Adipose tissue (tissue), 3 donors: ENCODE results near the gene PRKCQ. TPM values are rescaled to one million over a fixed set of nuclear protein-coding genes. Genes with fewer than 3 reads are reported as not detected.
"Not testable (repeated sequence)": the region's sequence is repeated elsewhere in the genome, so short reads cannot be mapped to it uniquely, and the experiment has no call there.

ENCODE experiments used
- H3K27ac ChIP-seq: one replicate; pipeline ENCODE4 v1.5.1; 2013; ENCODE audit warnings: low read depth, low read length
- WGBS, 3 donors: extraction: QIAGEN DNeasy Blood & Tissue Kit; methylation state at CpG; one replicate each; pipeline ENCODE4 v1.1.7; 2013; 5-methylcytosine and 5-hydroxymethylcytosine counted together
- polyA plus RNA-seq, 3 donors: library from polyadenylated mRNA; stranded (reverse); fragments of 200-250 nt; gene quantifications; one replicate each; pipeline ENCODE4 v1.2.3, GENCODE V29; 2013
- donor health status: healthy with polysubstance abuse.
- donor health status: Bipolar disorder and iron deficiency.
- donor health status: healthy.

The PRKCQ gene
- polyA plus RNA-seq, 3 donors, result 0.11 to 2.3 (median 0.36) TPM

DNA sequence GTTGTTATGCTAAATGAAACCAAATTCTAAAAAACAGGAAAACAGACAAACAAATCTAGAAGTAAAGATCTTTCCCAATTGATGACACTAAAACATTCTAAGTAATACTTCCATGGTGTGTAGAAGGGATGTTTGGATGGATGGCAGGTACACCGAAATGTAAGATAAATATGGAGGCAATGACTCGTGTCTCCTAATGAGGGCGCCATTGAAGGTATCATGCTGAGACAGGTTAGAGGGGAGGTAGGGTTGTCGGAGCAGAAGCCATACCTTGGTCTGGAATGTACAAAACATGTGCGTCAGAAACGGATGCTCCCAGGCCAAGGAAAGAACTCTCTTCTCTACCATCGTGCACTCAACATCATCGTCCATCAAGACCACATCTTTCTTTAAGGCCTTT is 101.4 kb downstream of the PRKCQ start:
- 94 to 96% (median 96%) methylated on average over 8 of the region's 8 CpGs for WGBS, 3 donors
- no peak overlapping the region for H3K27ac ChIP-seq

DNA sequence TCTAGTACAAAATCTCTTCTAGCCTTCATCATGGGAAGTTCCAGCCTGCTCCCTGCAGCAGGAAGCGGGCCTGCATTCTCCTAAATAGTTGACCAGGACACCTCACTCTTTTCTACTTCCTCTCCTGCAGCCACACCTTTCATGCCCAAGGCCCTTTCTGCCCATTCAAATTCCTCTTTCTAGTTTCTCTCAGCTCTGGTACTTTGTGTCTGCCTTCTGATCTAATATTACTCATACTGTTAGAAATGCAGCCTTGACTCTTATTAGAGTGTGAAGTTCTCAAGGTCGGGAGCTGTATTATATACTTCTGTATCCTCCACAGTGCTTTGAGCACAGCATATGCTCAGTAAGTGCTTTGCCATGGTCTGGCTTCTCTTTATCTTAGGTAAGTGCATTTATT is 103.1 kb downstream of the PRKCQ start:
- no peak overlapping the region for H3K27ac ChIP-seq
- 80 to 89% (median 86%) methylated on average over 2 of the region's 2 CpGs for WGBS, 3 donors

DNA sequence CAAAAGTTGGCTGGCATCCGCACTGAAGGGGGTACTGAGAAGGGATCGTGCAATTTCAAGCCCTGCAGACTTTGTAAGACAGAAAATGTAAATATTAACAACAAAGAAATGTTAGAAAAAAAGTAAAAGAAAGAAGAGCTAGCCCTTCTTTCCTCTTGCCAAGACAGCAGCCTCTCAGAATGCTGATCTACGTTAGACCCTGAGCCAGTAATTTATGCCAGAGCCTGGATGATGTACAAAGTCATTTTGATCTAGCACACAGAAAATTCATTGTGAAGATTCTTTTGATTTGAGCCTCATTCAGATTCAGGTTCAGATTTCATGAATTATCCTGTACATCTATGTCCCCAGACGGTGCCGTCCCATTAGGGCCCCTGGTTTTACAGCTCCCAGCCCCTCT is 105.2 kb downstream of the PRKCQ start:
- H3K27ac ChIP-seq, result no peak overlapping the region
- 86 to 89% (median 89%) methylated on average over 5 of the region's 5 CpGs for WGBS, 3 donors

DNA sequence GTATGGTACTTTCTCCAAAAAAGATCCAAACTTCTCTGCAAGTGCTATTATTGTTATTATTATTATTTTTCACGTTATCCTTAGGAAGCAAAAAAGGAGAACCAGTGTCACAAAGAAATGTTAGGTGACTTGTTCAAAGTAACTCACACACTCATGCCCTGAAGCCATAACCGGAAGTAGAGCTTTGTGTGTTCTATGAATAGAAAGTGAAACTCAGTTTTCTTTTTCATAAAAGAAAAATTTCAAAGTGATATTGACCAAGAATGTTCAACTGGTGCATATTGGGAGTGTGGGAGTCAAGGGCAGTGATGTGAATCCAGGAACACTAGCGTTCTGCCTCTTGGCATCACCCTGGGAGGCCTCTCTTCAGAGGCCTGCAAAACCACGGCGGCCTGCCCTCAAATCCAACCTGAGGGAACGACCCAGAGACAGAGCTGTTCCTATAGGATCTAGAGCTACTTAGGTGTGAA is 106.1 kb downstream of the PRKCQ start:
- H3K27ac ChIP-seq, result no peak overlapping the region
- 43 to 77% (median 52%) methylated on average over 6 of the region's 6 CpGs for WGBS, 3 donors

DNA sequence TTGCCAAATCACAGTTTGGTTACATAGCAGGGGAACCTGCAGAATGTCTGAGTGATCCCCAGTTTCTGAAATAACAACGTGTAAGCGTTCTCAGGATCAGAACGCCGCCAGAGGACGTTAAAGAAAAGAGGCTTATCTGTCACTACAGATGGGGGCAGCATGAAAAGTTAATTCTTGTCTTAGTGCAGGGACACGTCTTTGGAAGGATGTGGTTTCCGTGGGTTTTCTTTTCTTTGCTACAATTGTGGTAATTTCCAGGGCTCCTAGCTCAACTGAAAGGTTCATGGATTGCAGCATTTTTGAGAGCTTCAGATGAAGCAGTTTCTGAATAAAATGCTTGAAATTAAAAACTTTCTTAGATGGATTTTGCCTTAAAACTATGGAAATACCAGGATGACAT is 106.6 kb downstream of the PRKCQ start:
- no peak overlapping the region for H3K27ac ChIP-seq
- 55 to 86% (median 59%) methylated on average over 7 of the region's 7 CpGs for WGBS, 3 donors

DNA sequence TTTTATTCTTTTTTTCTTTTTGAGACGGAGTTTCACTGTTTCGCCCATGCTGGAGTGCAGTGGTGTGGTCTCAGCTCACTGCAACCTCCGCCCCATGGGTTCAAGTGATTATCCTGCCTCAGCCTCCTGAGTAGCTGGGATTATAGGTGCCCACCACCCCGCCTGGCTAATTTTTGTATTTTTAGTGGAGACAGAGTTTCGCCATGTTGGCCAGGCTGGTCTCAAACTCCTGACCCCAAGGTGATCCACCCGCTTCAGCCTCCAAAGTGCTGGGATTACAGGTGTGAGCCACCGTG is 107.4 kb downstream of the PRKCQ start:
- H3K27ac ChIP-seq, result not testable (repeated sequence)
- WGBS, 3 donors, result 68 to 81% (median 70%) methylated on average over 7 of the region's 7 CpGs

DNA sequence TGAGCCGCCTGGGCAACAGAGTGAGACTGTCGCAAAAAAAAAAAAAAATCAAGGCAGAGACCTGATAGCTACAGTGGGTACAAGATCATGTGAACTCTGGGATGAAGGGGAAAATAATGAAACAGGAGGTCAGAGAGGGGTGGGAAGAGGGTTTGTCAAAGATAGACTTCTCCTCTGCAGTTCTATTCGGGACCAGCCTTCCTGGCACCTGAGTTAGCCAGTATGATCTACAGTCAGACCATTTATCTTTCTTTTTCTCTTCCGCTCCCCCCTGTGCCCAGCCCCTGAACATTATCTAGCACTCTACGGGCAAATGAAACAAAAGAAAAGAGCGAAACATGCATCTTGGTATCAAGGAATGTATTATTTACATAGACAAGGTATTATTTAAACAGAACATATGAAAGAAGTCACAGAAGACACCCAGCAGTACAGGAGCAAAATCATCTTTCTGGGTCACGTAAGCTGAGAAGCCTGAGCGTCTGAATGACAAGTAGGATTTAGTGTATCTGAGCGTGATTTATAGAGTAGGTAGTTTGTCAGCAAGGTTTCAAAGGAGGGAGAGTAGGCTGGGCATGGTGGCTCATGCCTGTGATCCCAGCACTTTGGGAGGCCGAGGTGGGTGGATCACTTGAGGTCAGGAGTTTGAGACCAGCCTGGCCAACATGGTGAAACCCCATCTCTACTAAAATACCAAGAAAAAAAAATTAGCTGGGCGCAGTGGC is 109.0 kb downstream of the PRKCQ start:
- no peak overlapping the region for H3K27ac ChIP-seq
- WGBS, 3 donors, result 93 to 95% (median 94%) methylated on average over 11 of the region's 11 CpGs

DNA sequence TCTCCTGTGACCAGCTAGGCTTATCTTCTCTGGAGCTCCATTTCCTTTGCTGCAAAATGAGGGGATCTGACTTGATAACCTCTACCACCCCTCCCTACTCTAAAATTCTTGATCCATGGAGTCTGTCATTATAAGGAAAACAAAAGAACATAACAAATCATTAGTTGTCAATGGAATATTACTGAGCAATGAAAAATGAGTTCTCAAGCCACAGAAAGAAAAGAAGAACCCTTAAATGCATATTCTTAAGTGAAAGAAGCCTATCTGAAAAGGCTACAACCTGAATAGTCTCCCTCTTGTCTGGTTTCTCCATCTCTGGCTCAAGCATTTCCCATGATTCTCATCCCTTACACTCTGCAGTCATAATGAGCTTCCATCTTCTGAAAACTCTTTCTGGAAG is 110.4 kb downstream of the PRKCQ start:
- no peak overlapping the region for H3K27ac ChIP-seq

DNA sequence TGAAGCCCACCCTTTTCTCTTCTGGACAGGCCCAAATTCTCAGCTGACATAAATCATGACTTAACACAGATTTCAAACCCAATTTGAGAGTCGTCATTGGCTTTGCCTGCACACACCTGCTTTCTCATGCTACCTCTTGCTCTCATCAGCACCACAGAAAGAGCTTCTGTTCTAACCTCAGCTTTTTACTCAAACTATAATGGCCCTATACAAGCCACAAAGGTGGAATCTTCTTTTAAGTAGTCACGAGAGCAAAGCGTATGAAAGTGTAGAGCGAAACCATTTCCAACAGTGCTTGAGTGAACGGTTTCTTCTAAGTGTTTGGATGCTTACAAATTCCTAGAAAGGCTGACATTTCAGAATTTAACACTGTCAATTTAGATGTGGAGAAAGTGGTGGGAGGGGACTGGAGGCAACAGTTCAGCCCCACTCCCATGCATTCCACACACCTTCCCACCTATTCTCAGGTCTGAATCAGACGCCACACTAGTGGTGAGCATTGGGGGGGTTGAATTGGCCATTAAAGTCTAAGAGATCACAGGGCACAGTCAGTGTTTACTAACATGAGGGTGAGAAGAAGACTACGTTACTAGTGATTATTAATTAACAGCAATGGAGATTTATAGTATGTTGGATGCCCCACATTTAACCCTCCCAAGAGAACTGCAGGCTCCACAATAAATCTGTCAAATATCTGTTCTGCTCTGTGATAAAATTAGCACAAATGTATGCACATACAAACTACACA is 114.0 kb downstream of the PRKCQ start:
- H3K27ac ChIP-seq, result no peak overlapping the region
- WGBS, 3 donors, result 74 to 88% (median 82%) methylated on average over 7 of the region's 7 CpGs

DNA sequence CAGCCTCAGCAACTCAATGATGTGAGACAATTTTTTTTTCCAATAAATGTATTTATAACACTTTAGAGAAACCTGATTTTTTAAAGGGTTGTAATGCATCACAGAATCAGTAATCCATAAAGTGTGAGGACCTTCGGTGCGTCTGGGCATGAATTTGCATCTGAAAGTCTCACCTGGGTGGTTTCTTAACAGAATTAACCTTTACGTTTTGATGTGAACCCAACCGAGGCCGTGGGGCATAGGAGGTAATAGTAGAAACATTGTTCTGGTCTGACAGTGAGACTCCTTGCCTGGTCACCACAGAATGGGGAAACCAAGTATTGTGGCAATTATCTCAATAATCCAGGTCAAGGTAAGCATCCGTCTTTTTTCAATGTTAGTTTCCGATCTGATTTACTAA is 114.6 kb downstream of the PRKCQ start:
- no peak overlapping the region for H3K27ac ChIP-seq
- 75 to 85% (median 79%) methylated on average over 7 of the region's 7 CpGs for WGBS, 3 donors

DNA sequence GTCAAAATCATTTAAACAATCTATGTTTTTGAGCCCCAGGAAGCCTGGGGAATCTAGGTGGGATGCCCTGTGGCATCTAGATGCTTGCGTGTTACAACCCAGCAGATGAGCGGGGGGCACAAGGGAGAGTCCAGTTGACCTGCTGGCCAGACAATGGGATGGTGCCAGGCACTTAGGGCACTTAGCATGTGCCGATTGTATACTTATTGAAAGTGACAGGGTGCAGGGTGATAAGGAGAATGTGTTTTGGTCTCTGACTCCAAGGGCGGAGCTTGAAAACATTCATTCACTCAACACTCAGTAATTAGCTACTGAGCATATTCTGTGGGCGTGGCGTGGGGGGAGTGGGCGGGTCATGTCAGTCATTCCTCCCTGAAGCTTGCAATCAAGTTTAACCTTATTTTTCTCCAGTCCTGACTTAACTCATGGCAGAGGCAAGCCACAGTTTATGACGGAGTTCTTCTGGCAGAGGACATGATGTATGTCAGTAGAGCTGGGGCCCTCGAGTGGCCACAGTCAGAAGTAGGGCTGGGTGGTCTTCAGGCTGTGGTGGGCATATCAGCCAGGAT is 115.1 kb downstream of the PRKCQ start:
- no peak overlapping the region for H3K27ac ChIP-seq
- WGBS, 3 donors, result 90 to 95% (median 93%) methylated on average over 9 of the region's 9 CpGs

DNA sequence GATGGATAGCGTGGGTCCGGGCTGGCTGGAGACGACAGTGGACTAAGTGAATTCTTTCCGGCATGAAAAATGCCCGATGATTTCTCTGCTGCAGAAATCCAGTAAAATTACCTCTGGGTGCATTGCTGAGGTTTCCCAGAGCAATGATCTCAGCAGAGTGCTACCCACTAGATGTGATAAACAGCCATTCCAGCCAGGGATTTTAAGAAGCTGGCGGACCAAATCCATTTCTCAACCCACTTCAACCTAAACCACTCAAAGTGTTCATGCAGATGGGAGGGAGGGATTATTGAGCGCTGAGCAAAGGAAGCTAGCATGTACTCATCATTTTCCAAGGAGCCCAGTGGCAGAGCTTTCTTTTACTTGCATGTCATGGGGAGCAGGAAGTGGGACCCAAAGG is 116.7 kb downstream of the PRKCQ start:
- WGBS, 3 donors, result 71 to 85% (median 81%) methylated on average over 7 of the region's 7 CpGs
- H3K27ac ChIP-seq, result no peak overlapping the region

DNA sequence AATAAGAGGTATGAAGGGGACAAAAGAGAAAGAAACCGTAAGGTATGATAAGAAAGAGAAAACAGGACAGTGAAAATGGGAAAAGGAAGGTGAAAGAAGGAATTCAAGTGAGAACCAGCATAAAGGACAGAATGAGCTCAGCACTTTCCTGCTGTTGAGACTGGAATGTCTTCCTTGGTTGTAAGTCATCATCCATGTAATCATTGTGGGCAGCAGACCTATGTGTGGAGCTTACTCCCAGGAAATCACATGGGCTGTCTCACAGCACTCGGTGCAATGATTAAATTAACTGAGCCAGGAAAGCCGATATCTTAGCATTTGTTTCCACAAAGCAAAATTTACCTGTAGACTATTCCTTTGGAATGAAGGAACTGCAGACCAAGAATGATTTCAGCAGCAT is 118.1 kb downstream of the PRKCQ start:
- WGBS, 3 donors, result 87% methylated on average over 3 of the region's 3 CpGs
- H3K27ac ChIP-seq, result no peak overlapping the region

DNA sequence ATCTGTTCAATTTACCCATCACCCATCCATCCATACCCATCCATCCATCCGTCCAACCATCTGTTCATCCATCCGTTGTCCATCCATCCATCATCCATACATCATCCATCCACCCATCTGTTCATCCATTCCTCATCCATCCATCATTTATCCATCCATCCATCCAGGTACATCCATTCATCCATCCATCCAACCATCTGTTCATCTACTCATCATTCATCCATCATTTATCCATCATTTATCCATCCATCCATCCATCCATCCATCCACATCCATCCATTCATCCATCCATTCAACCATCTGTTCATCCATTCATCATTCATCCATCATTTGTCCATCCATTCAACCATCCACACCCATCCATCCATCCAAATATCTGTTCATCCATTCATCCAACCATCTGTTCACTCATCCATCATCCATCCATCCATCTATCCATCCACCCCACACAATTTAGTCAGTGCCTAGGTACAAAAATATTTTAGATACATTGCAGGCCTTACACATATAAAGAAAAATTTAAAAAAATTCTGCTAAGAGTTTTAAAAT is 119.1 kb downstream of the PRKCQ start:
- WGBS, 3 donors, result 89 to 100% (median 98%) methylated on average over 2 of the region's 2 CpGs
- no peak overlapping the region for H3K27ac ChIP-seq

DNA sequence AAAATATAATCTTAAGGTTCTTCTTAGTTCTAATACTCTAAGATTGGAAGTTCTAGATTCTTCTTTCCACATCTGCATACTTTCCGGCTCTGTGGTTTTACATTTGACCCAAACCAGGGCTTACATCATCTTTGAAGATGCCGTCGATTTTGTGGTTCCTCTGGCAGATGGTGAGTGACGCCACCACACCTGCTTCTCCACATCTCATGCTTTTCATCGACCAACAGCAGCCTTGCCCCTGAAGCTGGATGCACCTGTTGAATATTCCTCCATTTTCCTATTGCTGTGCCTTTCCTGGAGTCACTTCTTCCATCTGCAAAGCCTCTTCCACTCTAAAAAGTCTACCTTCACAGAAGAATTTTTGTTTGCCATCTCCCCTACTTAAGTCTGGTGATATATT is 121.3 kb downstream of the PRKCQ start:
- WGBS, 3 donors, result 62 to 92% (median 79%) methylated on average over 5 of the region's 5 CpGs
- no peak overlapping the region for H3K27ac ChIP-seq

DNA sequence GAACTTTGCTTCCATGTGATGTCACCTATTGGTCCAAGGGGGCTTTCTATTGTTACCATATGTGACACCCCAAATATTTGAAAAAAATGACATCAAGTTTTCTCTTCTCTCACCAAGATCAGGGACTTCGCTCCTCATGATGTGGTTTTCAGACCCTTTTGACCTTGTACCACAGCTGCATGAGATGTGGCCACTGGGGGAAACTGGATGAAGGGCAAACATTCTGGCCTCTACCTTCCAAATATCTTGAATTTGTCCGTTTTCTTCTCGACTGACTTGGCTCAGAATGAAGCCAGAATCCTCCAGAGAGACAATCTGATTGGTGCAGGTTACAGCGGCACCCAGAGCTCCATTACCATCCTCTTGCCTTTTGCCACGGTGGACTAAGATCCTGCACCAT is 122.7 kb downstream of the PRKCQ start:
- WGBS, 3 donors, result 89 to 95% (median 93%) methylated on average over 5 of the region's 5 CpGs
- H3K27ac ChIP-seq, result no peak overlapping the region

DNA sequence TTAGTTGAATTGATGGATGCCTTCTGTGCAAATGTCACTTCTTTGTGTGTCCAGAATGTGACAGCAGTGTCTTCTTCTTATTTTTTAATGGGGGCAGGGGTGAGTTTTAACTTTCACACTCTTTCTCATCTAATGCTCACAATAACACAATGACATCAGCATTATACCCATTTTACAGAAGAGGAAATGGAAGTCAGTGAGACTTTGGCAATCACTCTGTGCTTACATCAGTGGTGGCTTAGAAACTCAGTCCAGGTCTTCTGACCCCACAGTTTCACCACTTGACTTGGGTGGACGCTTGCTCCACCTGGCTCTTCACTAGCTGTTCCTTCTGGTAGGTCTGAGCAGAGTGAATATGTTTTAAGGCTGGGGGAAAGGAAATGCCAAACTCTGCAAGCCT is 124.0 kb downstream of the PRKCQ start:
- H3K27ac ChIP-seq, result no peak overlapping the region
- 96 to 100% (median 98%) methylated on average over 1 of the region's 1 CpG for WGBS, 3 donors

DNA sequence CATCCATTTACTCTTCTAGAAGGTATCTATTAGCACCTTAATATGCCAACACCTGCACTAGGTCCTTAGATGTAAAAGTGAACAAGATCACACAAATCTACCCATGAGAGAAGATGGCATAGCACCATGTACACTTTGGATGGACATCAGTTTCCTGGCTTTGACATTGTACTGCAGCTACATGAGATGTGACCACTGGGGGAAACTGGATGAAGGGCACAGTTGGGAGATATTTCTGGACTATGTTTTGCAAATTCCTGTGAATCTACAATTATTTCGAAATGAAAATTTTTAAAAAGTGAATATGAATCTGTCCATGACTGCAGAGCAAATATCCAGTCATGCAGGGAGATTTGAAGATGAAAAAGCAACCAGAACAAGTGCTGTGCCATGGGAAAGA is 124.5 kb downstream of the PRKCQ start:
- WGBS, 3 donors, result 86 to 91% (median 88%) methylated on average over 1 of the region's 1 CpG
- no peak overlapping the region for H3K27ac ChIP-seq

DNA sequence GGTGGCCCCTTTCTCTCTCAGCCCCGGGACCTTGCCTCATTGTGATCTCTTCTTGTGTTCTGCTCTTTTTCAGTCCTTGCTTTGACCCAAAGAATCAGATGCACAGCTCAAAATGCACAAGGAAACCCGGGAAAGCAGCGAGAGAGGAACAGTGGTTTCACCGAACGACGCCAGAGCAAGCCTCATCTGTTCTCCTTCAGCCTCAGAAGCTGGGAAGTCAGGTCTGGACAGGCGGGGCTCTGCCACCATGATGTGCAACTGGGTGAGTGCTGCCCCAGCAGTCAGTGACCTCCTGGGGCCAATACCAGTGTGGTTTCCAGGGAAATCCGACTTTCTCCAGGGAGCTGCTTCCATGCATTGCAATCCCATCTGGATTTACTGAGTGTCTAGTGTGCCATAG is 133.4 kb downstream of the PRKCQ start:
- WGBS, 3 donors, result 91 to 93% (median 93%) methylated on average over 8 of the region's 8 CpGs
- H3K27ac ChIP-seq, result no peak overlapping the region
